Measurements from ENCODE around the gene ANKRD13C. TPM values are rescaled to one million over a fixed set of nuclear protein-coding genes. Genes with fewer than 3 reads are reported as not detected.
A peak's percentile ranks its signal among the peaks of the same experiment; 100 is the strongest.
"Not testable (repeated sequence)": the region's sequence is repeated elsewhere in the genome, so short reads cannot be mapped to it uniquely, and the experiment has no call there.

ANKRD13C gene
- total RNA-seq, 1 donor from 2014 or later = 20.9 TPM

DNA sequence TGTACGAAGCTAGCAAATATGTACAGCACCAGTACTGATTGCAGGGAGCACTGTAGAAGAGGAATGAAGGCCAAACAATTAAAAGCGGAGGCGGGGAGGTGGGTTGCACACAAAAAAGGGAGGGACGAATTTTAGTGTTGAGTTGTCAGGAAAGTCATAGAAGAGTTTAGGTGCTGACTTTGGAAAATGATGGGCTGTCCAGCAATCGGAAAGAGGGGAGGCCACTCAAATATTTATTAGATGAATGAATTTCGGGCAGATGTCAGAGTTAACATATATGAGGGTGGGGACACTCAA lies 537 bp upstream of the ANKRD13C start:
- H3K9me3 ChIP-seq = no peaks in the 10 kb centered on the region
- no peaks in the 10 kb centered on the region for H3K27me3 ChIP-seq
- H3K4me3 ChIP-seq = peak overlapping the region; percentile 73
- DNase-seq (no peak), ATAC-seq (no peak)
- peaks cover 44% of the 10 kb centered on the region for H3K4me1 ChIP-seq
- H3K27ac ChIP-seq = peak overlapping the region; percentile 94
- TF ChIP-seq CTCF (IDR thresholded peaks at IDR 0.05) = no peak
- intact Hi-C loops (cut with DNase I) = no loop called here
- peaks cover 8% of the 10 kb centered on the region for H3K36me3 ChIP-seq

DNA sequence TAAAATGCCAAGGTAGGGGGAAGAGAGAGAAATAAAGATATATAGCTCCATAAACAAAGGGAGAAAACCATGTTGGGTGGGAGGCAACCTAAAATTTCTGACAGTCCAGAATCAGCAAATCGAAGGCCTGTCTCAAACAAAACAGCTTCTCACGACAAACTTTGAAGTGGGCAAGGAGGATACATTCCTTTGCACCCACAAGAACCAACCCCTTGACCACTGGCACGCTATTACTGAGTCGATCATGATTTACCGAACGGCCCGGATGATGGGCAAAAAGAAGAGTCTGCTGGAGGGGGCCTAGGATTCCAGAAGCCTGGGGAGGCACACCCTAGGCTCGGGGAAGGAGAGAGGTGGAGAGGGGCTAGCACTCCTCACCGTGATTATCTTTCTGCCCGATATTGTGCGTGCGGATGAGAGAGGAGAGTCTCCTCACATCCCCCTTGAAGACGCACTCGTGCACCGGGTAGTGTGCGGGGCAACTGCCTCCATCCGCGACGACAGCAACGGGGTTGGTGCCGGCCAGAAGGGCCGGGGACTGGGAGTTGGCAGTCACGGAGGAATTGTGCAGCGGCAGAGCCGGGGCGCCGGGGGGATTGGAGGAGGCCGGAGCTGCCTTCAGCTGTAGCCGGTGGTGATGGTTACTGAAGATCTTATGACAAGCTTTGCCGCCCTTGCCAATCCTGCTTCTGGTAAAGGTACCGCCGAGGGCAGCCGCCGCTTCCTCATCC lies 756 bp downstream of the ANKRD13C start:
- ATAC-seq (peak; percentile 36), DNase-seq (no peak)
- peaks cover 44% of the 10 kb centered on the region for H3K4me1 ChIP-seq

GRCh38 chr1:70353044-70353443 lies 1.5 kb downstream of the ANKRD13C start:
- H3K27me3 ChIP-seq = no peaks in the 10 kb centered on the region
- no peak for TF ChIP-seq CTCF (IDR thresholded peaks at IDR 0.05)
- H3K36me3 ChIP-seq = peaks cover 8% of the 10 kb centered on the region
- peak overlapping the region; percentile 94 for H3K27ac ChIP-seq
- no peaks in the 10 kb centered on the region for H3K9me3 ChIP-seq
- DNase-seq (no peak), ATAC-seq (no peak)
- H3K4me3 ChIP-seq = peak overlapping the region; percentile 73
- intact Hi-C loops (cut with DNase I) = no loop called here
- peaks cover 44% of the 10 kb centered on the region for H3K4me1 ChIP-seq

More for the DNA sequence above, 756 bp downstream of the ANKRD13C start:
- intact Hi-C loops (cut with DNase I) = no loop called here
- Histone ChIP-seq H3K27me3 (no peaks in the 10 kb centered on the region), H3K9me3 (no peaks in the 10 kb centered on the region), H3K4me3 (peak overlapping the region; percentile 73), H3K27ac (peak overlapping the region; percentile 94), H3K36me3 (peaks cover 8% of the 10 kb centered on the region)
- no peak for TF ChIP-seq CTCF (IDR thresholded peaks at IDR 0.05)

DNA sequence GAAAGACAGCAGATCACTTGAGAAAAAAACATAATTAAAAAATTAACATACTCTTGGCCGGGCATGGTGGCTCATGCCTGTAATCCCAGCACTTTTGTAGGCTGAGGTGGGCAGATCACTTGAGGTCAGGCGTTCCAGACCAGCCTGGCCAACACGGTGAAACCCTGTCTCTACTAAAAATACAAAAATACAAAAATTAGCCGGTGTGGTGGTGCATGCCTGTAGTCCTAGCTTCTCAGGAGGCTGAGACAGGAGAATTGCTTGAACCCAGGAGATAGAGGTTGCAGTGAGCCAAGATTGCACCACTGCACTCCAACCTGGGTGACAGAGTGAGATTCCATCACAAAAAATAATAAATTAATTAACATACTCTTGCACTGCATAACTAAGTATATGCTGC lies 4.7 kb downstream of the ANKRD13C start:
- ATAC-seq; H3K27me3 ChIP-seq; H3K27ac ChIP-seq; H3K36me3 ChIP-seq; intact Hi-C loops (cut with DNase I); DNase-seq; H3K9me3 ChIP-seq; H3K4me3 ChIP-seq: not testable (repeated sequence)
- H3K4me1 ChIP-seq = peaks cover 33% of the 10 kb centered on the region

- H3K4me1 ChIP-seq = peaks cover 31% of the 10 kb centered on the region
- TF ChIP-seq CTCF (IDR thresholded peaks at IDR 0.05) = no peak
- intact Hi-C loops (cut with DNase I) = no loop called here
- no peak overlapping the region for H3K4me3 ChIP-seq
- no peaks in the 10 kb centered on the region for H3K9me3 ChIP-seq
- H3K27me3 ChIP-seq = no peaks in the 10 kb centered on the region
- DNase-seq (no peak), ATAC-seq (no peak)
- H3K36me3 ChIP-seq = peaks cover 8% of the 10 kb centered on the region
- H3K27ac ChIP-seq = no peak overlapping the region
Observed at GRCh38 chr1:70348399-70349165, 5.9 kb downstream of the ANKRD13C start.

GRCh38 chr1:70339644-70340043 lies 14.9 kb downstream of the ANKRD13C start:
- H3K27me3 ChIP-seq; DNase-seq; H3K4me3 ChIP-seq; H3K27ac ChIP-seq; H3K36me3 ChIP-seq; H3K9me3 ChIP-seq; H3K4me1 ChIP-seq; intact Hi-C loops (cut with DNase I); ATAC-seq: not testable (repeated sequence)
